H1 (cell line): Measurements from ENCODE around the gene OR13D1. TPM values are rescaled to one million over a fixed set of nuclear protein-coding genes. Genes with fewer than 3 reads are reported as not detected.

Experiments
- CTCF ChIA-PET: fragments of 300-600 bp; sonication (Branson Sonifier 250); formaldehyde crosslinking; loops from one replicate; lab custom pipeline; 2021; ENCODE audit not compliant: partially characterized antibody; lab: Charles Lee
- POLR2A ChIA-PET: fragments of 300-600 bp; sonication (Branson Sonifier 250); formaldehyde crosslinking; loops from one replicate; lab custom pipeline; 2021; ENCODE audit warnings: inconsistent platforms; ENCODE audit not compliant: partially characterized antibody; lab: Charles Lee
- DNase-seq, 2 experiments: peaks; one replicate each; pipeline versions ENCODE4 v3.0.0 to v3.0.0-alpha.2; 2010 to 2022; ENCODE audit warnings: low spot score in 2 of 2, low read depth in 1 of 2, mixed read lengths in 1 of 2
- FAIRE-seq: peaks from 2 replicates; lab custom pipeline; 2011; peaks lifted over from hg19 to GRCh38; lab: Jason Lieb, UNC
- H2AFZ ChIP-seq: 2 replicates; pipeline ENCODE4 v1.8.1; 2012; ENCODE audit warnings: low read length, inconsistent platforms
- H2AK5ac ChIP-seq: 2 replicates; pipeline ENCODE4 v1.6.1; 2013; ENCODE audit warnings: low read depth, low read length
- H2BK120ac ChIP-seq: replicated peaks from 2 replicates; pipeline ENCODE3; 2013; ENCODE audit warnings: low read depth, low read length, inconsistent platforms
- H2BK12ac ChIP-seq: 2 replicates; pipeline ENCODE4 v1.6.1; 2013; ENCODE audit warnings: low read depth, low read length
- H2BK15ac ChIP-seq: 2 replicates; pipeline ENCODE4 v1.6.1; 2013; ENCODE audit warnings: low read length
- H2BK20ac ChIP-seq: 2 replicates; pipeline ENCODE4 v1.6.1; 2013; ENCODE audit warnings: low read length
- H2BK5ac ChIP-seq: 2 replicates; pipeline ENCODE4 v1.6.1; 2013; ENCODE audit warnings: low read depth, low read length
- H3K14ac ChIP-seq: 2 replicates; pipeline ENCODE4 v1.6.1; 2013; ENCODE audit warnings: inconsistent platforms; ENCODE audit not compliant: insufficient read length
- H3K18ac ChIP-seq: 2 replicates; pipeline ENCODE4 v1.6.1; 2013; ENCODE audit warnings: low read length; ENCODE audit errors: extremely low read depth
- H3K23ac ChIP-seq: 2 replicates; pipeline ENCODE4 v1.6.1; 2013; ENCODE audit warnings: inconsistent platforms; ENCODE audit not compliant: insufficient read length
- H3K23me2 ChIP-seq: 2 replicates; pipeline ENCODE4 v1.6.1; 2013; ENCODE audit warnings: low read depth, low read length
- H3K27ac ChIP-seq: 2 replicates; pipeline ENCODE4 v1.6.1; 2011; ENCODE audit warnings: low read depth, low read length, inconsistent platforms
- H3K27me3 ChIP-seq, 4 experiments: replicated peaks in 1 of 4; 1 replicate in 1 of 4; 2 replicates in 3 of 4; pipeline versions ENCODE4 v1.6.1 to v1.8.1; 2011 to 2013; ENCODE audit warnings: low read length in 3 of 4, mild to moderate bottlenecking in 3 of 4, inconsistent platforms in 2 of 4, mixed read lengths in 2 of 4, moderate library complexity in 1 of 4; ENCODE audit not compliant: control insufficient read depth in 3 of 4, insufficient read depth in 3 of 4; ENCODE audit errors: extremely low read depth in 1 of 4
- H3K36me3 ChIP-seq, 4 experiments: 2 replicates each; pipeline versions ENCODE4 v1.6.1 to v1.8.1; 2011 to 2013; ENCODE audit warnings: mild to moderate bottlenecking in 4 of 4, low read length in 3 of 4, moderate library complexity in 2 of 4, control low read depth in 1 of 4, inconsistent platforms in 1 of 4; ENCODE audit not compliant: insufficient read depth in 4 of 4, control insufficient read depth in 2 of 4
- H3K4ac ChIP-seq: replicated peaks from 2 replicates; pipeline ENCODE3; 2013; ENCODE audit warnings: low read length, low read depth, mixed read lengths, inconsistent platforms; ENCODE audit not compliant: insufficient read length
- H3K4me1 ChIP-seq, 4 experiments: replicated peaks in 1 of 4; 1 replicate in 1 of 4; 2 replicates in 3 of 4; pipeline versions ENCODE4 v1.6.1 to v1.8.1; 2011 to 2013; ENCODE audit warnings: low read length in 3 of 4, inconsistent platforms in 2 of 4, mixed read lengths in 1 of 4; ENCODE audit not compliant: insufficient read depth in 4 of 4, control insufficient read depth in 3 of 4
- H3K4me2 ChIP-seq, 2 experiments: 2 replicates each; pipeline versions ENCODE4 v1.6.1 to v1.8.1; 2011 to 2013; ENCODE audit warnings: low read depth in 2 of 2, low read length in 2 of 2, control low read depth in 1 of 2, inconsistent platforms in 1 of 2, mild to moderate bottlenecking in 1 of 2; ENCODE audit not compliant: insufficient read depth in 1 of 2
- H3K4me3 ChIP-seq, 4 experiments: fragments of 200-600, 300-600 bp in 1 of 4; sonication (generic), shearing (Covaris generic), sonication (Bioruptor Twin) in 1 of 4; 2 replicates each; pipeline versions ENCODE4 v1.5.1 to v1.8.1; 2011 to 2016; ENCODE audit warnings: low read length in 4 of 4, low read depth in 3 of 4, control low read depth in 2 of 4, inconsistent platforms in 2 of 4, mild to moderate bottlenecking in 2 of 4, mixed read lengths in 1 of 4, moderate library complexity in 1 of 4; ENCODE audit not compliant: insufficient read depth in 2 of 4; ENCODE audit errors: extremely low read depth in 1 of 4
- H3K56ac ChIP-seq: replicated peaks from 2 replicates; pipeline ENCODE3; 2013; ENCODE audit warnings: low read depth, mild to moderate bottlenecking, mixed read lengths, low read length, inconsistent platforms; ENCODE audit not compliant: insufficient read length
- H3K79me1 ChIP-seq: 2 replicates; pipeline ENCODE4 v1.6.1; 2013; ENCODE audit warnings: low read depth, low read length, control low read depth
- H3K79me2 ChIP-seq, 2 experiments: 2 replicates each; pipeline versions ENCODE4 v1.6.1 to v1.8.1; 2012 to 2013; ENCODE audit warnings: low read length in 2 of 2, mild to moderate bottlenecking in 2 of 2, inconsistent platforms in 1 of 2; ENCODE audit not compliant: insufficient read depth in 2 of 2, control insufficient read depth in 1 of 2
- H3K9ac ChIP-seq, 4 experiments: replicated peaks in 1 of 4; 1 replicate in 1 of 4; 2 replicates in 3 of 4; pipeline versions ENCODE4 v1.6.1 to v1.8.1; 2011 to 2013; ENCODE audit warnings: low read depth in 3 of 4, low read length in 3 of 4, control low read depth in 2 of 4, mild to moderate bottlenecking in 2 of 4, moderate library complexity in 2 of 4, inconsistent platforms in 1 of 4; ENCODE audit errors: extremely low read depth in 1 of 4
- H3K9me3 ChIP-seq, 2 experiments: 2 replicates each; pipeline versions ENCODE4 v1.6.1 to v1.8.1; 2012 to 2013; ENCODE audit warnings: mild to moderate bottlenecking in 2 of 2, moderate library complexity in 2 of 2, control low read depth in 1 of 2, inconsistent platforms in 1 of 2, low read depth in 1 of 2, low read length in 1 of 2, mixed read lengths in 1 of 2; ENCODE audit not compliant: insufficient read depth in 2 of 2
- H4K20me1 ChIP-seq, 2 experiments: replicated peaks in 1 of 2; 2 replicates each; pipeline versions ENCODE3 to v1.8.1; 2011 to 2013; ENCODE audit warnings: inconsistent platforms in 2 of 2, low read length in 2 of 2, mild to moderate bottlenecking in 1 of 2; ENCODE audit not compliant: insufficient read depth in 2 of 2, control insufficient read depth in 1 of 2
- H4K5ac ChIP-seq: 2 replicates; pipeline ENCODE4 v1.6.1; 2013; ENCODE audit warnings: low read length, low read depth, mixed read lengths, inconsistent platforms; ENCODE audit not compliant: insufficient read length
- H4K8ac ChIP-seq: 2 replicates; pipeline ENCODE4 v1.8.0; 2013; ENCODE audit warnings: mild to moderate bottlenecking, moderate library complexity, low read length, inconsistent platforms; ENCODE audit not compliant: insufficient read depth; ENCODE audit errors: extremely low read depth
- H4K91ac ChIP-seq: replicated peaks from 2 replicates; pipeline ENCODE3; 2013; ENCODE audit warnings: low read length, mixed read lengths, inconsistent platforms; ENCODE audit not compliant: insufficient read length
- CTBP2 ChIP-seq: IDR thresholded peaks from 2 replicates; pipeline ENCODE4 v1.7.0; 2011; ENCODE audit warnings: borderline replicate concordance, mild to moderate bottlenecking, moderate library complexity, mixed read lengths, low read length; ENCODE audit not compliant: insufficient read depth, insufficient read length
- CTCF ChIP-seq, 3 experiments: IDR thresholded peaks; 1 replicate in 2 of 3; 2 replicates in 1 of 3; pipeline versions ENCODE4 v1.5.1 to v1.6.1; 2011; ENCODE audit warnings: low read length in 3 of 3, mild to moderate bottlenecking in 3 of 3, inconsistent platforms in 2 of 3, low read depth in 1 of 3, moderate library complexity in 1 of 3; ENCODE audit not compliant: insufficient read depth in 1 of 3; ENCODE audit errors: control extremely low read depth in 1 of 3
- HDAC6 ChIP-seq: IDR thresholded peaks from one replicate; pipeline ENCODE4 v1.7.1; 2012; ENCODE audit warnings: low read depth, mild to moderate bottlenecking, inconsistent platforms, low read length, moderate library complexity
- RAD21 ChIP-seq, 2 experiments: IDR thresholded peaks in 1 of 2; conservative IDR thresholded peaks in 1 of 2; 2 replicates each; pipeline ENCODE4 v1.6.1; 2011; ENCODE audit warnings: low read depth in 2 of 2, low read length in 2 of 2, improper control_type of control experiment in 1 of 2, inconsistent platforms in 1 of 2, mild to moderate bottlenecking in 1 of 2, moderate library complexity in 1 of 2
- USF2 ChIP-seq: IDR thresholded peaks from 2 replicates; pipeline ENCODE4 v1.6.1; 2011; ENCODE audit warnings: low read length, improper control_type of control experiment
- WGBS, 2 experiments: shearing (Covaris generic) in 1 of 2; methylation state at CpG; one replicate each; pipeline versions ENCODE4 v1.1.6 to v1.1.7; 2013 to 2015; ENCODE audit warnings: low lambda C conversion rate in 2 of 2, mixed read lengths in 2 of 2, inconsistent platforms in 1 of 2, low coverage in 1 of 2, missing lambda C conversion rate in 1 of 2; ENCODE audit not compliant: insufficient replicate concordance in 2 of 2, insufficient coverage in 1 of 2, insufficient read length in 1 of 2; ENCODE audit errors: extremely low coverage in 1 of 2, missing lambda C conversion rate in 1 of 2; 5-methylcytosine and 5-hydroxymethylcytosine counted together
- polyA plus RNA-seq, 7 experiments: library from polyadenylated mRNA; depleted of rRNA in 3 of 7; stranded (reverse) in 5 of 7; unstranded in 2 of 7; fragments of >200 nt in 5 of 7; fragments of 200-250 nt in 2 of 7; gene quantifications; 1 replicate in 5 of 7; 2 replicates in 1 of 7; 4 replicates in 1 of 7; pipeline versions ENCODE4 v1.2.1 to v1.2.3, GENCODE V29; 2011 to 2013; ENCODE audit warnings: missing spikeins in 2 of 7, mixed read lengths in 2 of 7
- total RNA-seq: library from RNA; stranded (reverse); fragmentation: NEBNext Ultra II Directional; extraction: Animal tissue kit (Norgen Biotek cat#: 25700); gene quantifications from 2 replicates; pipeline ENCODE4 v1.2.1, GENCODE V29; 2021

Gene OR13D1
- total and polyA plus RNA-seq, 2 of the 8 experiments (the other 6 are each of a cell fraction or from before 2014, with no cell fraction given): not detected

- Histone ChIP-seq H3K18ac (no peak overlapping the region), H3K79me2 (no peaks in the 10 kb centered on the region), H3K79me1 (no peaks in the 10 kb centered on the region), H3K36me3 (no peaks in the 10 kb centered on the region), H3K9ac (no peak overlapping the region), H2AFZ (no peak overlapping the region), H2BK120ac (no peak overlapping the region), H4K5ac (no peak overlapping the region), H3K9me3 (no peaks in the 10 kb centered on the region), H4K20me1 (no peaks in the 10 kb centered on the region), H2BK15ac (no peak overlapping the region), H3K56ac (no peak overlapping the region), H3K23ac (no peak overlapping the region), H2BK12ac (no peak overlapping the region), H3K27ac (no peak overlapping the region), H3K27me3 (no peaks in the 10 kb centered on the region), H3K14ac (no peak overlapping the region), H3K4me2 (no peak overlapping the region), H3K4ac (no peak overlapping the region), H2BK20ac (no peak overlapping the region), H4K8ac (no peak overlapping the region), H3K23me2 (no peaks in the 10 kb centered on the region), H4K91ac (no peak overlapping the region), H3K4me3 (no peak overlapping the region), H2AK5ac (no peak overlapping the region), H3K4me1 (no peaks in the 10 kb centered on the region), H2BK5ac (no peak overlapping the region)
- TF ChIP-seq CTBP2 (no peak), CTCF (IDR thresholded peaks at IDR 0.05; ENCODE audit: control extremely low read depth in 1 of 3, insufficient read depth in 1 of 3, low read depth in 1 of 3, low read length in 3 of 3) (peak in 2 of 3 experiments; percentile 42 to 48; a peak in 2 of 4 replicates), RAD21 (IDR thresholded peaks at IDR 0.05 in 1 of 2, conservative IDR thresholded peaks at IDR 0.05 in 1 of 2; ENCODE audit: low read depth in 2 of 2, low read length in 2 of 2) (peak; percentile 83 to 88), USF2 (0 out of 2 replicates have a peak, but pooled peaks have one; percentile 12), HDAC6 (no peak)
- WGBS, 2 experiments: 20% methylated on average over 3 of the region's 3 CpGs; no CpG with 5 or more reads in 1 of the 2 experiments
- FAIRE-seq (peak; percentile 83), DNase-seq (no peak)
- ChIA-PET POLR2A (no interaction called here), CTCF (interaction anchor here (0.6 kb wide), 1 partner anchor 53 kb away, joined by 3 read pairs; no protein-coding TSS in a partner anchor)
These were observed 11.7 kb upstream of the OR13D1 start for GRCh38 chr9:104682642-104683041.
